Body of pancreas (tissue), 4 donors: Measurements from ENCODE around the gene ACSL4.

ENCODE experiments used
- CTCF ChIP-seq, 7 experiments: fragments of 450-650 bp in 4 of 7; fragments of 200-600 bp in 3 of 7; sonication (generic) in 3 of 7; IDR thresholded peaks; one replicate each; pipeline ENCODE4 v1.5.1; 2016 to 2019; ENCODE audit warnings: antibody characterized with exemption in 7 of 7
- POLR2A ChIP-seq, 3 donors: fragments of 450-650 bp; IDR thresholded peaks; one replicate each; pipeline ENCODE4 v1.6.1; 2016; ENCODE audit warnings: antibody characterized with exemption in 3 of 3, mild to moderate bottlenecking in 2 of 3

DNA sequence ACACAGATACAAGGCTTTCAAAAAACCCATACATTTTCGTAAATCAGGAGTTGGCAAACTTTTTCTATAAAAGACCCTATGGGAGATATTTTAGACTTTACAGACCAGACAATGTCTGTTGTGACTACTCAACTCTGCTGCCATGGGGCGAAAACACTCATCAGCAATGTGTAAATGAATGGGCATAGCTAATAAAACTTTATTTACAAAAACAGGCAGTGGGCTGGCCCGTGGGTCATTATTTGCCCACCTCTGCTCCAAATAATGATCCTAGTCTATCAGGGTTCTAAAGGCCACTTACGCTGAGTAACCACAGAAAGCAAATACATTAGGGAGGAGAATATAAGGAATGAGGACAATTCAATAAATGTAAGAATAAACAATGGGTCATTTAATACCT, 43.9 kb upstream of the ACSL4 start:
- TF ChIP-seq CTCF (IDR thresholded peaks at IDR 0.05): no peak
- no peak for TF ChIP-seq POLR2A (IDR thresholded peaks at IDR 0.05)
